ENCODE results near the gene NIFK.
"Not testable (repeated sequence)": the region's sequence is repeated elsewhere in the genome, so short reads cannot be mapped to it uniquely, and the experiment has no call there.

DNA sequence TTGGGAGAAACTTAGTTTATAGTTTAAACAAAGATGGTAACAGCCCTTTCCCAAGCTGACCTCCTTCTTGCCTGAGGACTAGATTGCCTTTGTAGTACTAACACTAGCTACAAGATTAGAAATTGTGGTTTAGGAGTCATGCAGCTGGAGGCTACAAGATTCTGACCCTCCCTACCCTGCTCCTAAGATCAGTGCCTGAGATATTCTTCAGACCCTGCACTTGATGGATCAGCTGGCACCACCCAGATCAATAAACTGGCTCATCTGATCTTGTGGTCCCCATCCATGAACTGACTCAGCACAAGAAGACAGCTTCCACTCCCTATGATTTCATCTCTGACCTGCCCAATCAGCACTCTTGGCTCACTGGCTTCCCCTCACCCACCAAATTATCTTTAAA, 34.9 kb downstream of the NIFK start:
- TF ChIP-seq ZNF274 (IDR thresholded peaks at IDR 0.05; ENCODE audit: low read depth, low read length); SUZ12 (IDR thresholded peaks at IDR 0.05; ENCODE audit: extremely low read depth, insufficient read depth, insufficient read length): not testable (repeated sequence)
